Forelimb muscle (tissue), 1 donor: ENCODE results near the gene HSPG2. TPM values are rescaled to one million over a fixed set of nuclear protein-coding genes. Genes with fewer than 3 reads are reported as not detected.
A peak's percentile ranks its signal among the peaks of the same experiment; 100 is the strongest.
"Not testable (repeated sequence)": the region's sequence is repeated elsewhere in the genome, so short reads cannot be mapped to it uniquely, and the experiment has no call there.

Experiments used
- DNase-seq: peaks from one replicate; pipeline ENCODE4 v3.0.0-alpha.2; 2013; ENCODE audit warnings: low read depth
- polyA plus RNA-seq: library from polyadenylated mRNA; unstranded; fragments of 120-200 nt; gene quantifications from one replicate; pipeline ENCODE4 v1.2.1, GENCODE V29; 2013; ENCODE audit not compliant: insufficient read length

The HSPG2 gene
- polyA plus RNA-seq, 1 donor = 223 TPM

DNA sequence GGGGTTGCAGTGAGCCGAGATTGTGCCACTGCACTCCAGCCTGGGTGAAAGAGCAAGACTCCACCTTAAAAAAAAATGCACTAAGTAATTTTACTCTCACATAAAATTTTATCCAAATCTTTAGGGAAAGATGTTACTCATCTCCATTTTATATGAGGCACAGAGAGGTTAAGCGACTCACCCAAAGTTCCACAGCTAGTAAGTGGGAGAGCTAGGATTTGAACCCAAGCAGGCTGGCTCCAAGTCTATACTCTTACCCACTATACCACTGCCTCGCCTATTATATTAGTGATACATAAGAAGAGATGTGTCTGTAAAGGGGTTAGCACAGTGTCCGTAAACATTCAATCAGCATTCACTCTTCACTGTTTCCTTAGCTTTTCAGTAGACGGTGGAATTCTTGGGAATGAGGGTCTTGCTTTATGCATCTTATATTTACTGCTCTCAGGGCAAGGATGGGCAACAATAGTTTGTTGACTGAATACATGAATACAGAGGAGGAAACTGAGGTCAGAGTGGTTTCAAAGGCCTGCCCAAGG is 109.9 kb downstream of the HSPG2 start:
- no peak for DNase-seq

DNA sequence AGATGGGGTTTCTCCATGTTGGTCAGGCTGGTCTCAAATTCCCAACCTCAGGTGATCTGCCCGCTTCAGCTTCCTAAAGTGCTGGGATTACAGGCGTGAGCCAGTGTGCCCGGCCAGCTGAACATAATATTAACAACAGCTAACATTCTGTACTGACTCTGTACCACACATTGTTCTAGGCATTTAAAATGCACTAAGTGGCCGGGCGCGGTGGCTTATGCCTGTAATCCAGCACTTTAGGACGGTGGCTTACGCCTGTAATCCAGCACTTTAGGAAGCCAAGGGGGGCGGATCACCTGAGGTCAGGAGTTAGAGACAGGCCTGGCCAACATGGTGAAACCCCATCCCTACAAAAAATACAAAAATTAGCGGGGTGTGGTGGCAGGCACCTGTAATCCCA is 110.4 kb downstream of the HSPG2 start:
- not testable (repeated sequence) for DNase-seq

DNA sequence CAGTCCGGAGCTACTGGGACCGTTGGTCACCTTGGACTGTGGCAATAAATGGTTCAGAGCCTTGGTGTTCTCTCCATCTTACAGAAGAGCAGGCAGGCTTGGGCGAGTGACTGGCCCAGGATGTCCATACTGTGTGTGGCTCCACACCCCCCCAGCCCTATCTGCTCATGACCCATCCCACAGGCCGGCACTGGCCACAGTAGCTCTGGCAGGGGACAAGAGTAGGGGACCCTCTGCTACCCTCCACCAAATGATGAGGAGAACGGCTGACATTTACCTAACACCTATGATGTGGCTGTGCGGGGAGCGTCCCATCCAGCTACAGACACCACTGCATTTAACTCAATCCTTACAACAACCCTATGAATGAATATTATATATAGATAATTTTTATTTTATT is 111.7 kb downstream of the HSPG2 start:
- DNase-seq = no peak

DNA sequence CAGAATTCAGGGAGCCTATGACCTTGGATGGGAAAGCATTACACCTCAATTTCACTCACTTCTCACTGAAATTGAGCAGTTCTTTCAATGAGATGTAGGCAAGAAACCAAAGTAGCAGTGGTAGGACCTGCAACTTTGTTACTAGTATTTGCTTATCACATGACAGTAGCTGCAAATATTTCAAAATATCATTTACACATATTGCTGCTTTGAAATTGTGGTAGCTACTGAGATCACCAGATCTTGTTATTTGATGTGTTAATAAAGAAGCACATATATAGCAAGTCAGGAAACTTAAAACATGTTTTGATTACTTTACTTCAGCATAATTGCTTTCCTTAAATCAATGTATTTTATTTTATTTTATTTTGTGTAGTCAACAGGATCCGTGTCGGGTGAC is 112.2 kb downstream of the HSPG2 start:
- DNase-seq = no peak

DNA sequence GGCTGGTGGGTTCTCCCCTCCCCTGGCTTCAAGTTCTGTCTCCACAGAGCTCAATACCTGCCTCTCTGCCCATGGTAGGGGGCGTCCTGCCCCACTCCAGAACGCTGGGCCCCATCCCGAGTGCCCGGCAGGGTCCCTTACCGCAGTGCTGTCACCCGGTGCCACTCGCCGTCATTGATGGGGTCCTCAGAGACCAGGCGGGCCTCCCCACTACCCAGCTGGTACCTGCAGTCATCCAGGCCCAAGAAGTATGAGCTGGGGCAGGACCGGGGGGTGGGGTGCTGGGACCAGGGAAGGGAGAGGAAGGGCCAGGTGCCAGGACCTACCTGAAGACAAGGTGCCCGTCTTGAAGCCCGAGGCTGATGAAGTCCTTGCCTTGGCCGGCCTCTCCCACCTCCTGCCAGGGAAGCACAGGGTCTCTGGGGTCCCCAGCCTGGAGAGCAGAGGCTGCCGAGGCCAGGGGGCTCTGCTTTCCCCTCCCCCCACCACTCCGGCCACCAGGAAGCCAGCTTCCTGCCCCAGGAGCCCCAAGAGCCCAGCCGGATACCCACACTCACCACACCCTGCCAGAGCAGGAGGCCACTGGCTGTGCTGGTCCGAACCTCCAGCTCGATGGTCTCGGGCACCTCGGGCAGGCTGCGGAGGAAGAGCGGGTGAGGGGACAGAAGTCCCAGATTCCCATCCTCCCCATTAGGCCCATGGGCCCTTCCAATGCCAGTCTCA is 113.0 kb downstream of the HSPG2 start:
- no peak for DNase-seq

DNA sequence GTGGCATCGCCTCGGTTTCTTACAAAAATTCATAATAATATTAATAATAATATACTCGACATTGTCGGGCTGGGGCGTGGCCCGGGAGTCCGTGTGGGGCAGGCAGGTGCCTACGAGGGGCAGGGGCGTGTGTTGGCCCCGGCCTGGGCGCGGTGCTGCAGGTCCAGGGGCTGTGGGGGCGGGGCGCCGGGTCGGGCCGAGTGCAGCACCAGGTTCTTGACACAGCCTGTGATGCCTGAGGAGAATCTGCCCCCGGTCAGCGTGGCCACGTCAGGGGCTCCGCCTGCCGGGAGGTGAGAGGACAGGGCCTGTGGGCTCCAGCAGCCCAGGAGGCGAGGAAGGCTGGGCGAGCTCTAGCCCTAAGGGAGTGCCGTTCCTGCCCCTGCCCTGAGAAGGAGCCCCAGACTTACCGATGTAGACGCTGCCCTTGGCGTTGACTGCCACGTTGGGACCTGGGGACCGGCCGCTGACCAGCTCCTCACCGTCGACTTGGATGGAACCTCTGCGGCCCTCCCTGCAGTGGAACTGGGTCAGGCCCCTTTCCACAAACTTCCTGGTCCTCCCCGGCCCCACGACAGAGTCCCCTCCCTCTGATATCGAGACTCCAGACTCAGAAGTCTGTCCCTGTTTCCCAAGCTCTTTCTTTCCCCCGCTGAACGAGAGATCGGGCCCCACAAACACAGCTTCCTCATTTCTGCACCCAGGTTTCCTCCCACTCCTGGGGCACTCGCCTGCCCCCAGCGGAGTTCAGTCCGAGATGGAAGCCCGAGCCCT is 113.7 kb downstream of the HSPG2 start:
- no peak for DNase-seq

DNA sequence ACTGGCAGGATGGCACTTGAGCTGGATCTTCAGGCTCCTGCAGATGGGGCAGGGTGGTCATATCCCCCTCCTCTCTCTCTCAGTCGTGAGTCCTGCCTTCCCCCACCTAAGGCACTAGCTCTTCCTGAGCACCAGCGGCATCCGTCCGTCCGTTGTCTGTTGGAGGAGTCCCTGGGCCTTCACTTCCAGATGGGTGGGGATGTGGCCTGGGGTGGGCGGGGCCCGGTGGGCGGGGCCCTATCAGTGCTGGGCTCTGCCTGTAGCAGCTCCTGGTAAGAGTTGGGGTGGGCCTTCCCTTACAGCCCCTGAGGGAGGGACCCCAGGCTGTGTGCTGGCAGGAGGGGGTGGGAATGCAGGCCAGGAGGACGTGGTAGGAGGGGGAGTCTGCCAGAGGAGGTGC is 114.8 kb downstream of the HSPG2 start:
- no peak for DNase-seq

DNA sequence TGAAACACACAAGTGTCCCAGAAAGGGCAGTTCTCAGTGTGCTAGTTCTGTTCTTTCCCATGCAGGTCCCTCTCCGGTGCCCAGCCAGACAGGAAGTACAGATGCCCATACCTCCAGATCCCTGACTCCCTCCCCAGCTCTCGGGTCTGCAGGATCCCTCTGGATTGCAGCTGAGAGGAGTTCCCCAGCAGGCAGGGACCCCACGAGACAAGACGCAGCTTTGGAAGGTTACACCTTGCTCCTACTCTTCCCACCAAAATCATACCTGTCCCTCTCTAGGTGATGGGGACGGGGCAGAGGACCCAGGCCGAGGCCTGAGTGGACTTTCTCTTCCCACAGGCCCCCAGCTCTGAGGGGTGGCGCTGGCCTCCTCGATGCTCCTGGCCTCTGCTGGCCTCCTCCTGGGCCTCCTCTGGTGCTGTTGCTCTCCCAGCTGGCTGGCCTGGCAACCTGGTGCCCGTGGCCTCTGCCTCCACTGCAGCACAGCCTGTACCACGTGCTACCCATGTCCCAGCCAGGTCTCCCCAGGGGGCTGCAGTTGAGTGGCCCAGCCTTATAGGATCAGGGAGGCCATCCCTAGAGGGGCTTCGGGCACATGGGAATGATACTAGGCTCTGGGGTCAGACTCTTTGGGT is 115.6 kb downstream of the HSPG2 start:
- DNase-seq = no peak

DNA sequence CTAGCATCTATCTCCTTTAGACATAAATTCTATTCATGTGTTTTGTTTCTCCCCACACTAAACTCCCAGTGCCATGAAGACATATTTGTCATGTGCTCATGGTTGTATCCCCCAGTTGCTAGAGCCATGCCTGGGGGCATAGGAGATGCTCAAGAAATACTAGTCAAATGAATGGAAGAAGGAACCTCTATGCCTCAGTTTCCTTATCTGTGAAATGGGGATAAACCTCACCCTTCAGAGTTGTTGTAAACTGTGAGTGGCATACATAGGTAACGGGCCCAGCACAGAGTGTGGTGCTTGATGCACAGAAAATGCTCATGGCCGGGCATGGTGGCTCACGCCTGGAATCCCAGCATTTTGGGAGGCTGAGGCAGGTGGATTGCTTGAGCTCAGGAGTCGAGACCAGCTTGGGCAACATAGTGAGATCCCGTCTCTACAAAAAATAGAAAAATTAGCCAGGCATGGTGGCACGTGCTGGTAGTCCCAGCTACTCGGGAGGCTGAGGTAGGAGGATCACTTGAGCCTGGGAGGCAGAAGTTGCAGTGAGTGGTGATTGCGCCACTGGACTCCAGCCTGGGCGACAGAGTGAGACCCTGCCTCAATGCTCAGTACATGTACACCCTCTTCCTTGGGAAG is 116.4 kb downstream of the HSPG2 start:
- DNase-seq = no peak

DNA sequence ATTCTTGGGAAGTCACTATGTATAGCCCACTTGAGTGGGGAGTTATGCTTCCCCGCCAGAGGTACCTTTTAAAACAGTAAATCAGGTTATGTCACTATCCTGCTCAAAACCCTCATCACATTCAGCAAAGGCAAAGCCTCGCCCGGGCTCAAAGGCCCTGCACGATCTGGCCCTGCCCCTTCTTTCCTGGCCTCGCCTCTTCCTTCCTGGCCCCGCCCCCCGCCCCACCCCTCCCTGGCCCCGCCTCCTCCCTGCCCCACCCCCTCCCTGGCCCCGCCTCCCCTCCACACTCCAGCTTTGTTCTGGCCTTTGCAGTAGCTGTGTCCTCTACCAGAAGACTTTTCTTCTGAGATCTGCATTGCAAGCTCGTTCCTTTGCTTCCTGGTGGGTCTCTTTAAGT is 118.5 kb downstream of the HSPG2 start:
- no peak for DNase-seq

DNA sequence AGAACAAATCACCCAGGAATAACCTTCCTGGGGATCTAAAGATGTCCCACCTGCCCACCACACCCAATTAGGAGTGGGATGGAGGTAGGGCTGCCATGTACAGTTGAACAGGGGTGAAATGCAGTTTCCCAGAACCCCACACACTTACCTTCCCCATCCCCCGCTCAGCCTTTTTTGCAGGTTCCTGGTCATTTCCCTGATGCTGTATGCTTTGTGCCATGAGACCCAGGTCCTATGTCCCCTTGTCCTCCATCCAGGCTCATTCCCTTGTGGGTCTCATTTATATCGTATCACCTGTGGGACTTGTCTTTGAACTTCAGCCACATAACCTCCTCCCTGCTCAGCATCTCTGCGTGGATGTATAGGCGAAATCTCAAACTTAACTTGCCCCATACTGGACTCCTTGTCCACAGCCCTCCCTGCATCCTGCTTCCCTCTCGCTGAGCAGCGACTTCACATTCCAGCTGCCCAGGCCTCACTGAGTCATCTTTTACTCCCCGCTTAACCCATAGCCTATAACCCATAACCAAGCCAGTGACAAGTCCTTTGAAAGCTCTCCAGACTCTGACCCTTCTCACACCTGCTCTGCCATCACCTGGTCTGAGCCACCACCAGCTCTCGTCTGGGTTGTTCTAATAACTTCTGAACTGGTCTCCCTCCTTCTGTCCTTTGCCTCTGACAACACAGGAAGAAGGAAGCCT is 120.4 kb downstream of the HSPG2 start:
- no peak for DNase-seq

DNA sequence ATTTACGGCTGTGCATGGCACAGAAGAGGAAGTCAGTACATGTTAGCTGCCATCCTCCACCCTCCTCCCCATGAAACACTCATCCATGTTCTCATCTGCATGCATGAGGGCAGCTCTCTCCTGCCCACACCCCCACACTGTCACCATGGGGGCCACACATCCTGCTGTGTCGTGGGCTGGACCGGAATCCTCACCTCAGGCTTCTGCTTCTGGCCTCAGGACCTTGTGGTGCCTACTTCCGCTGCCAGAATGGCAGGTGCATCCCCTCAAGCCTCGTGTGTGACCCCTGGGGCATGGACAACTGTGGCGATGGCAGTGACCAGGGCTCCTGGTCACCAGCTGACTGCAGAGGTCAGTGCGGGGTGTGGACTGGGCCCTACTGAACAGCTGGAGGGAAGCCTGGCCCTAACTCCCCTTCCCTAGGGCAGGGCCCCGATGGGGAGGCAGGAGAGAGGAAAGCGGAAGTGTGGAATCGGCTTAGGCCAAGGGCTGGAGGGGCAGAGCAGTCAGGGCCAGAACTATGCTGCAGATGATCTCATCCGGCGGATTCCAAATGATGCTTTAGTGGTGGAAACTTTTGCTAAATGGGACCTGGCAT is 121.3 kb downstream of the HSPG2 start:
- DNase-seq = peak; percentile 25

DNA sequence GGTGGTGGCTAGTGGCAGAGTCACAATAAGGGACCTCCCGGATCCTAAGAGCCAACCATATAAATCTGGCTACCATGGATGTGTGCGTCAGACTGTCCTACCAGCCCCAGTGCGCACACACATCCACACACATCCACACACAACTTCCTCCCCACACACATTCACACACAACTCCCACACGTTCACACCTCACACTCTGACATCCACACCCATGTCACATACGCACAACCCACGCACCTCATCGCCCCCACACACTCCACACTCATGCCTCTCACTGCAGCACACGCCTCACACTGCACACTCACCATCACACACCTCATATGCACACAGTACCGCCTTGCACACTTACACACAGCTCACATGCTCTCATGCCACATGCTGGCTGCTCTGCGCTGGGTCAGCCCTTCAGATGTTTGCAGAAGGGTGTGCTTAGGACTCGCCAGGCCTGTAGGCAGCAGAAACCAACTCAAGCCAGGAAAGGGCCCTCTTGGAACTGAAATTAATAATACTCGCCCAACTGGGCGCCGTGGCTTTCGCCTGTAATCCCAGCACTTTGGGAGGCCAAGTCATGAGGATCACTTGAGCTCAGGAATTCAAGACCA is 122.0 kb downstream of the HSPG2 start:
- no peak for DNase-seq

DNA sequence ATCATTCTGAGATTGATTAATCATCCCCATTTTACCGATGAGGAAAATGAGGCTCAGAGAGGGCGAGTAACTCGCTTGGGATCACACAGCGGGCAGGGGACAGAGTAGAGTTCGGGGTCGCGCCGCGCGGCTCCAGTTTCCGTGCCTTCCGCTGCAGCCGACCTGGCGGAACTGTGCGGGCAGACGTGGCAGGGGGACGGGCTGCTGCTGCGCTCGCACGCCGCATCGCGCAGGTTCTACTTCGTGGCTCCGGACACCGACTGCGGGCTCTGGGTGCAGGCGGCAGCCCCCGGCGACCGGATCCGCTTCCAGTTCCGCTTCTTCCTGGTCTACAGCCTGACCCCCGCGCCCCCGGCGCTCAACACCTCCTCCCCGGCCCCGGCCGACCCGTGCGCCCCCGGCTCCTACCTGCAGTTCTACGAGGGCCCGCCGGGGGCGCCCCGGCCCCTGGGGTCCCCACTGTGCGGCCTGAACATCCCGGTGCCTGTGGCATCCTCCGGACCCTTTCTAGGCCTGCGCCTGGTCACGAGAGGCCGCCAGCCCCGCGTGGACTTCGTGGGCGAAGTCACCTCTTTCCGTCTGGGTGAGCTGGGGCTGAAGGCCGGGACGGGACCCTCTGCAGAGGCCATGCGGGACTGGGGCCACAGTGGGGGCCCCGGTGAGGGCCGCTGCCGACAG is 122.7 kb downstream of the HSPG2 start:
- DNase-seq = no peak

DNA sequence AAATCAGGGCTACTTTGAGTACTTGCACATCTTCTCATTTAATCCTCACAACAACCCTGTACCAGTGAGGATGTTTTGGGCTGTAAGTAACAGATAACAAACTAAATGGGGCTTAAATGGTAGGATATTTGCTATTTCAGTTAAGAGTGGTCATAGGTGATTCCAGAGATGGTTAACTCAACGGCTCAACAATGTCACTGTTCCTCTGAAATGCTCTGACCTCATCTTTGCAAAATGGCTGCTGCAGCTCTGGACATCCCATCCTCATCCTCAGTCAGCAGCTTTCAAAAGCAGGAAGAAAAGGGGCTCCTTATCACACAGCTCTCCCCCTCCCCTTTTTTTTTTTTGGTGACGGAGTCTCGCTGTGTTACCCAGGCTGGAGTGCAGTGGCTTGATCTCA is 123.6 kb downstream of the HSPG2 start:
- DNase-seq = no peak

DNA sequence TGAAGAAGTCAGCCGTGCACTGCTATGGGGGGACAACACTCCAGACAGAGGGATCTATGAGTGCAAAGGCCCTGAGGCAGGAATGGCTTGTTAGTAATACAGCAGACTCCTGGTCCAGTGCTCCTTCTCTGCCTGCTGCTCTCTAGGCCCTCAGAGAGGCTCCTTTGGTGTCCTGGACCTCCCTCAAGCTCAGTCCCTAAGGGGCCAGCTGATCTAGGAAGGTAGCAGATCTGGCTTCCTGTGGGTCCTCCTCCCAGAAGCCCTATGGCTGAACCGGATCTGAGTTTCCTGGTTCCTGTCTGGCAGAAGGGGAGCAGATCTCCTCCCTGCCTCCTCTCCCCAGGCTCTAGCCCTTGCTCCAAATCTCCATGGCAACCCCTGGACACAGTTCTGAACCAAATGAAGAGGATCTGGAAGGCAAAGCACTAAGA is 125.2 kb downstream of the HSPG2 start, which contains the start of gene LDLRAD2:
LDLRAD2 (plus strand) TSS at position 391 of the 431 bp plus-strand sequence. CDS start 187 bp downstream, outside the sequence.
- no peak for DNase-seq

DNA sequence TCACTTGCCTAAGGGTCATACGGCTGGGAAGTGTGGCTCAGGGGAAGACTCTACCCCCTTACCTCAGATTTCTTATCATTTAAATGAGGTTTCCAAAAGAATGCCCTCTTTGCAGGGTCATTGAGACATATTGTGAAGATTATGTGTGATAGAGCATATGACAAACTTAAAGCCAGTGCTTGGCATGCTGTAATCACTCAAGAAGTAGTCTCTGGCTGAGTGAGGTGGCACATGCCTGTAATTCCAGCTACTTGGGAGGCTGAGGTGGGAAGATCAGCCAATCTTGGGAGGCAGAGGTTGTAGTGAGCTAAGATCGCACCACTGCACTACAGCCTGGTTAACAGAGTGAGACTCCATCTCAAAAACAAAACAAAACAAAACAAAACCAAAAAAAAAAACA is 132.6 kb downstream of the HSPG2 start:
- DNase-seq = no peak

DNA sequence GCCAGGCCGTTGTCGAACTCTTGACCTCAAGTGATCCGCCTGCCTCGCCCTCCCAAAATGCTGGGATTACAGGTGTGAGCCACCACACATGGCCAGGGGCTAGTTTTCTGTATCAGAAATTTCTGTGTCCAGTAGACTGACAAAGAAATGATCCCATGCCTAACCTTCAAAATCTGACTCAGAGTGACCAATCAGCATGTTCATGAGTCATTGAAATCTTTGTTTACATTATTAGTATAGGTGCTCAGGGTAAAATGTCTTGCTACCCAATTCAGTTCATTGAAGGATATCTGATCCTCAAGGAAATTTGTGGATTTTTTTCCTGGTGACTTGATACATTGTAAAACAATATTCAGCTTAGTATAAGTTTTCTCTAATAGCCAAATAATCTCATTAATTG is 136.0 kb downstream of the HSPG2 start:
- no peak for DNase-seq

DNA sequence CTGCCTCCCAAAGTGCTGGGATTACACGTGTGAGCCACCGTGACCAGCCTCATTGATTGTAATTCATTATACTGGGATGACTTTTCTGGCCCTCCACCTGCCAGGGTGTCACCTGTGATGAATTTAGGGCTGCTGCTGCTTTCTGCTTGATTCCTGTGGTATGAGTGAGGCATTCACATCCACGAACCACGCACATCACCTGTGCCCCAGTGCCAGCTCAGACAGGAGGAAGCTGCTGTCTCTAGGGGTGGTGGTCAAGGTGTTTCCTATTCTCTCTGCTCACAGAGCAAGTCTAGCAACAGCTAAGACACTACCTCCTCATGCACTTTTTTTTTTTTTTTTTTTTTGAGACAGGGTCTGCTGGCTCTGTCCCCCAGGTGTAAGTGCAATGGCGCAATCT is 137.4 kb downstream of the HSPG2 start:
- DNase-seq = no peak

DNA sequence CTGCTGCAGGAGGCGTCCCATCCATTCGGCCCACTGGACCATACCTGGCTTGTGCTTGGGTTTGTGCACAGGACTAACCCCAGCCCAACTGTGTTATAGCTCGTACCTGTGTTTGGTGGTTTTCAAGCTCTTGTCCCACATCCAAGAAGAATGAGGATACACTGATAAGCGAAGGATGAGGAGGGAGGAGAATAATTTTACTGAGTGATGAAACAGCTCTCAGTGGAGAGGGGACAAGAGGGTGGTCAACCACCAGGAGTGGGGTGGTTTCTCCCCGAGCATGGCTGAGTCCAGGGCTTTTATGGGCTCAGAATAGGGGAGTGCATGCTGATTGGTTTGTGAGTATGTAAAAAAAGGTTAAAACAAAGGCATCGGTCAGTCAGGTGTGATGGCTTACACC is 142.0 kb downstream of the HSPG2 start:
- no peak for DNase-seq
